AG09309 (cell line): ENCODE results near the gene LEAP2.

Source experiments
- DNase-seq: peaks from one replicate; pipeline ENCODE4 v3.0.0-alpha.2; 2010; ENCODE audit warnings: low read depth
- H3K4me3 ChIP-seq: 2 replicates; pipeline ENCODE4 v1.5.1; 2011; ENCODE audit warnings: mild to moderate bottlenecking, low read depth, low read length, moderate library complexity; ENCODE audit not compliant: control insufficient read depth
- CTCF ChIP-seq: IDR thresholded peaks from 2 replicates; pipeline ENCODE4 v1.5.1; 2011; ENCODE audit warnings: mild to moderate bottlenecking, low read depth, low read length, inconsistent platforms; ENCODE audit not compliant: insufficient read depth, control insufficient read depth; ENCODE audit errors: missing control alignments

LEAP2 gene

GRCh38 chr5:132832612-132833011 is 40.9 kb upstream of the LEAP2 start:
- DNase-seq, result no peak
- H3K4me3 ChIP-seq, result no peak overlapping the region
- TF ChIP-seq CTCF, result no peak

- DNase-seq, result no peak
- no peak for TF ChIP-seq CTCF
- no peak overlapping the region for H3K4me3 ChIP-seq
Measured at GRCh38 chr5:132834057-132834456, 39.4 kb upstream of the LEAP2 start.

GRCh38 chr5:132836852-132837251 is 36.6 kb upstream of the LEAP2 start:
- no peak overlapping the region for H3K4me3 ChIP-seq
- no peak for DNase-seq
- TF ChIP-seq CTCF, result no peak

GRCh38 chr5:132837868-132838267 is 35.6 kb upstream of the LEAP2 start:
- no peak for TF ChIP-seq CTCF
- no peak for DNase-seq

GRCh38 chr5:132838516-132839282 is 34.8 kb upstream of the LEAP2 start:
- DNase-seq, result no peak
- no peak overlapping the region for H3K4me3 ChIP-seq
- no peak for TF ChIP-seq CTCF

More at GRCh38 chr5:132837868-132838267, 35.6 kb upstream of the LEAP2 start:
- H3K4me3 ChIP-seq, result no peak overlapping the region

- peak; percentile 50 for DNase-seq
Measured at GRCh38 chr5:132839426-132840301, 33.8 kb upstream of the LEAP2 start.

More at GRCh38 chr5:132839426-132840301, 33.8 kb upstream of the LEAP2 start:
- no peak overlapping the region for H3K4me3 ChIP-seq
- TF ChIP-seq CTCF, result no peak
